IMR-90 (cell line): Measurements from ENCODE around the gene MYO9A. TPM values are rescaled to one million over a fixed set of nuclear protein-coding genes. Genes with fewer than 3 reads are reported as not detected.

Source experiments
- ATAC-seq: fragments of 200-7000 bp; cut with Tn5 transposase; 2 replicates; pipeline ENCODE4 v1.9.1; 2020; ENCODE audit warnings: low read depth, mild to moderate bottlenecking, moderate library complexity
- BruUV-seq: library from RNA; stranded (reverse); fragments of 400-500 nt; replicated peaks from 2 replicates; lab custom pipeline; 2021; lab: Mats Ljungman, UMichigan
- CTCF ChIA-PET: fragments of 300-600 bp; formaldehyde crosslinking; extraction: SDS; loops from one replicate; lab custom pipeline; 2021; ENCODE audit warnings: antibody characterized with exemption; lab: Yijun Ruan, JAX
- POLR2A ChIA-PET: fragments of 300-600 bp; sonication (Branson Sonifier 250); formaldehyde crosslinking; loops from one replicate; lab custom pipeline; 2022; ENCODE audit warnings: antibody characterized with exemption; ENCODE audit not compliant: unreplicated experiment; lab: Charles Lee
- DNase-seq: peaks from one replicate; pipeline ENCODE4 v3.0.0; 2013
- H2AFZ ChIP-seq: replicated peaks from 2 replicates; pipeline ENCODE3; 2013; ENCODE audit warnings: low read length, mild to moderate bottlenecking; ENCODE audit not compliant: poor library complexity
- H2AK5ac ChIP-seq: 2 replicates; pipeline ENCODE4 v1.6.1; 2013; ENCODE audit warnings: low read depth, low read length, inconsistent platforms
- H2AK9ac ChIP-seq: replicated peaks from 2 replicates; pipeline ENCODE3; 2013; ENCODE audit warnings: mild to moderate bottlenecking, low read depth, low read length, moderate library complexity; ENCODE audit not compliant: poor library complexity
- H2BK120ac ChIP-seq: 2 replicates; pipeline ENCODE4 v1.6.1; 2013; ENCODE audit warnings: low read depth, low read length, inconsistent platforms
- H2BK15ac ChIP-seq: 3 replicates; pipeline ENCODE4 v1.6.1; 2013; ENCODE audit warnings: low read depth, low read length, inconsistent platforms
- H2BK20ac ChIP-seq: 2 replicates; pipeline ENCODE4 v1.6.1; 2013; ENCODE audit warnings: low read depth, mild to moderate bottlenecking, inconsistent platforms, low read length, moderate library complexity
- H2BK5ac ChIP-seq: 2 replicates; pipeline ENCODE4 v1.6.1; 2013; ENCODE audit warnings: mild to moderate bottlenecking, low read depth, low read length, inconsistent platforms; ENCODE audit not compliant: poor library complexity, severe bottlenecking
- H3K14ac ChIP-seq: replicated peaks from 2 replicates; pipeline ENCODE4 v1.6.1; 2013; ENCODE audit warnings: low read depth, low read length, inconsistent platforms
- H3K18ac ChIP-seq: 2 replicates; pipeline ENCODE4 v1.6.1; 2013; ENCODE audit warnings: low read depth, low read length, control low read depth
- H3K23ac ChIP-seq: 2 replicates; pipeline ENCODE4 v1.6.1; 2013; ENCODE audit warnings: low read depth, low read length, inconsistent platforms
- H3K27ac ChIP-seq: 2 replicates; pipeline ENCODE4 v1.5.1; 2013; ENCODE audit warnings: mild to moderate bottlenecking, control low read depth, low read length; ENCODE audit not compliant: insufficient read depth
- H3K27me3 ChIP-seq: 2 replicates; pipeline ENCODE4 v1.6.1; 2013; ENCODE audit warnings: low read length; ENCODE audit not compliant: control insufficient read depth, insufficient read depth
- H3K36me3 ChIP-seq: 2 replicates; pipeline ENCODE4 v1.6.1; 2013; ENCODE audit warnings: low read length, mixed read lengths; ENCODE audit not compliant: control insufficient read depth, insufficient read depth
- H3K4ac ChIP-seq: 2 replicates; pipeline ENCODE4 v1.6.1; 2013; ENCODE audit warnings: low read depth, low read length, inconsistent platforms
- H3K4me1 ChIP-seq: 2 replicates; pipeline ENCODE4 v1.6.1; 2013; ENCODE audit warnings: low read length, mixed read lengths; ENCODE audit not compliant: control insufficient read depth, insufficient read depth
- H3K4me2 ChIP-seq: 2 replicates; pipeline ENCODE4 v1.6.1; 2013; ENCODE audit warnings: low read depth, mild to moderate bottlenecking, control low read depth, low read length, moderate library complexity
- H3K4me3 ChIP-seq: 2 replicates; pipeline ENCODE4 v1.5.1; 2013; ENCODE audit warnings: low read depth, mild to moderate bottlenecking, control low read depth, low read length, moderate library complexity; ENCODE audit not compliant: insufficient read depth
- H3K56ac ChIP-seq: 2 replicates; pipeline ENCODE4 v1.6.1; 2013; ENCODE audit warnings: low read length, inconsistent platforms; ENCODE audit not compliant: insufficient read depth; ENCODE audit errors: extremely low read depth
- H3K79me1 ChIP-seq, 2 experiments: 2 replicates each; pipeline ENCODE4 v1.6.1; 2013; ENCODE audit warnings: low read length in 2 of 2, inconsistent platforms in 1 of 2, low read depth in 1 of 2
- H3K9ac ChIP-seq: 2 replicates; pipeline ENCODE4 v1.6.1; 2013; ENCODE audit warnings: low read depth, low read length, control low read depth
- H3K9me1 ChIP-seq: 2 replicates; pipeline ENCODE4 v1.6.1; 2013; ENCODE audit warnings: low read length, inconsistent platforms; ENCODE audit not compliant: insufficient read depth
- H3K9me3 ChIP-seq: 2 replicates; pipeline ENCODE4 v1.6.1; 2013; ENCODE audit warnings: low read length; ENCODE audit not compliant: control insufficient read depth, insufficient read depth
- H4K20me1 ChIP-seq: 2 replicates; pipeline ENCODE4 v1.6.1; 2013; ENCODE audit warnings: low read length, inconsistent platforms; ENCODE audit not compliant: insufficient read depth
- H4K5ac ChIP-seq: 2 replicates; pipeline ENCODE4 v1.6.1; 2013; ENCODE audit warnings: mild to moderate bottlenecking, low read depth, low read length, control low read depth
- H4K8ac ChIP-seq, 2 experiments: 2 replicates each; pipeline ENCODE4 v1.6.1; 2013; ENCODE audit warnings: low read depth in 2 of 2, low read length in 2 of 2, control low read depth in 1 of 2, inconsistent platforms in 1 of 2
- H4K91ac ChIP-seq: 2 replicates; pipeline ENCODE4 v1.6.1; 2013; ENCODE audit warnings: low read depth, low read length, inconsistent platforms; ENCODE audit not compliant: insufficient read depth
- BHLHE40 ChIP-seq: fragments of 150-350 bp; IDR thresholded peaks from 2 replicates; pipeline ENCODE4 v1.6.1; 2016; ENCODE audit warnings: mild to moderate bottlenecking, low read depth, low read length
- CEBPB ChIP-seq: IDR thresholded peaks from 2 replicates; pipeline ENCODE4 v1.6.1; 2012; ENCODE audit warnings: low read depth, low read length, improper control_type of control experiment
- CTCF ChIP-seq: conservative IDR thresholded peaks from 2 replicates; pipeline ENCODE4 v1.5.1; 2012; ENCODE audit warnings: mild to moderate bottlenecking, low read depth, low read length, improper control_type of control experiment
- ELK1 ChIP-seq: fragments of 150-350 bp; IDR thresholded peaks from 2 replicates; pipeline ENCODE4 v1.6.1; 2016; ENCODE audit warnings: low read depth, mild to moderate bottlenecking, low read length, moderate library complexity, borderline replicate concordance
- FOS ChIP-seq: fragments of 150-350 bp; IDR thresholded peaks from 2 replicates; pipeline ENCODE4 v1.6.1; 2016; ENCODE audit warnings: low read depth, low read length
- MAZ ChIP-seq: IDR thresholded peaks from 2 replicates; pipeline ENCODE4 v1.6.1; 2012; ENCODE audit warnings: low read depth, mild to moderate bottlenecking, low read length, improper control_type of control experiment, moderate library complexity, borderline replicate concordance
- NFE2L2 ChIP-seq: fragments of 150-350 bp; IDR thresholded peaks from 2 replicates; pipeline ENCODE4 v1.6.1; 2016; ENCODE audit warnings: low read depth, mild to moderate bottlenecking, low read length
- RAD21 ChIP-seq: IDR thresholded peaks from 2 replicates; pipeline ENCODE4 v1.6.1; 2012; ENCODE audit warnings: low read length, improper control_type of control experiment
- RCOR1 ChIP-seq: IDR thresholded peaks from 2 replicates; pipeline ENCODE4 v1.6.1; 2012; ENCODE audit warnings: mild to moderate bottlenecking, low read length, improper control_type of control experiment; ENCODE audit not compliant: insufficient replicate concordance
- RFX5 ChIP-seq: IDR thresholded peaks from 2 replicates; pipeline ENCODE4 v1.8.0; 2012; ENCODE audit warnings: low read depth, mild to moderate bottlenecking, low read length, moderate library complexity
- USF2 ChIP-seq: fragments of 150-350 bp; IDR thresholded peaks from 2 replicates; pipeline ENCODE4 v1.6.1; 2017; ENCODE audit warnings: mild to moderate bottlenecking, antibody characterized with exemption, low read length, low read depth
- WGBS, 2 experiments: methylation state at CpG; one replicate each; pipeline versions ENCODE4 v1.1.5 to v1.1.7; 2013; ENCODE audit warnings: missing lambda C conversion rate in 2 of 2; ENCODE audit not compliant: insufficient read length in 1 of 2; ENCODE audit errors: extremely low coverage in 2 of 2; 5-methylcytosine and 5-hydroxymethylcytosine counted together
- dilution Hi-C: fragments of 300-500 bp; cut with HindIII; formaldehyde crosslinking; loops from one replicate; pipeline ENCODE4 v1.14.3; 2018; ENCODE audit warnings: low sequenced_read_pairs; ENCODE audit not compliant: unreplicated experiment
- in situ Hi-C: fragments of 300-500 bp; cut with MboI; formaldehyde crosslinking; loops from 3 replicates; pipeline ENCODE4 v1.14.3; 2019; ENCODE audit warnings: low sequenced_read_pairs, inconsistent platforms, mixed read lengths
- intact Hi-C: fragments of 100-400 bp; cut with micrococcal nuclease; formaldehyde crosslinking; loops from 2 replicates; pipeline ENCODE4 v1.10.0; 2022
- polyA plus RNA-seq, 3 experiments: library from polyadenylated mRNA; depleted of rRNA; stranded (reverse); fragments of >200 nt; gene quantifications; 2 replicates each; pipeline ENCODE4 v1.2.3, GENCODE V29; 2012; ENCODE audit warnings: low replicate concordance in 1 of 3
- total RNA-seq: library from RNA; depleted of rRNA; stranded (reverse); fragments of >200 nt; gene quantifications from 2 replicates; pipeline ENCODE4 v1.2.3, GENCODE V29; 2012

The MYO9A gene
- total and polyA plus RNA-seq, 2 of the 4 experiments (the other 2 are of a cell fraction) = 6.0 to 49.5 TPM

- dilution Hi-C loops (no loop called here), in situ Hi-C loops (no loop called here), intact Hi-C loops (no loop called here)
- H3K14ac ChIP-seq = no peak overlapping the region
- H4K8ac ChIP-seq = no peak overlapping the region
- no peak overlapping the region for H3K9ac ChIP-seq
- no peak overlapping the region for H3K4me2 ChIP-seq
- no peak overlapping the region for H4K5ac ChIP-seq
- H3K27ac ChIP-seq = no peak overlapping the region
- no peak overlapping the region for H4K91ac ChIP-seq
- no peak overlapping the region for H3K4me3 ChIP-seq
- H3K79me1 ChIP-seq = peaks cover 14 to 27% of the 10 kb centered on the region in 2 experiments
- no peak overlapping the region for H2AK9ac ChIP-seq
- H2BK120ac ChIP-seq = no peak overlapping the region
- H3K18ac ChIP-seq = no peak overlapping the region
- H2AK5ac ChIP-seq = no peak overlapping the region
- DNase-seq (no peak), ATAC-seq (no peak)
- no peak for TF ChIP-seq USF2
- no peak for TF ChIP-seq ELK1
- TF ChIP-seq RCOR1 = no peak
- no peak for TF ChIP-seq RAD21
- no peak for TF ChIP-seq RFX5
- no peak for TF ChIP-seq NFE2L2
- TF ChIP-seq CTCF = no peak
- TF ChIP-seq FOS = no peak
- no peak for TF ChIP-seq BHLHE40
- TF ChIP-seq MAZ = no peak
- no peak for TF ChIP-seq CEBPB
- no CpG with 5 or more reads among the region's 1 CpG for WGBS, 2 experiments
- no peak overlapping the region for H3K56ac ChIP-seq
- H2BK15ac ChIP-seq = no peak overlapping the region
- no peak overlapping the region for H3K23ac ChIP-seq
- no peaks in the 10 kb centered on the region; the same call in 1 of the 2 replicates for H3K9me3 ChIP-seq
- H2AFZ ChIP-seq = no peak overlapping the region
- CTCF ChIA-PET = no interaction called here
- no peak overlapping the region for H2BK20ac ChIP-seq
- H3K9me1 ChIP-seq = peaks cover 5% of the 10 kb centered on the region; the same call in 1 of the 2 replicates
- H3K27me3 ChIP-seq = no peaks in the 10 kb centered on the region
- no peak overlapping the region for H2BK5ac ChIP-seq
- no peak overlapping the region for H3K4ac ChIP-seq
- BruUV-seq = no TSS peak
- no peaks in the 10 kb centered on the region for H3K4me1 ChIP-seq
- no peaks in the 10 kb centered on the region for H3K36me3 ChIP-seq
- peaks cover 11% of the 10 kb centered on the region for H4K20me1 ChIP-seq
- POLR2A ChIA-PET = no interaction called here
Measured at GRCh38 chr15:72082176-72082575, 35.8 kb downstream of the MYO9A start.
